GM12878 (cell line): ENCODE data around the gene PRM2. TPM values are rescaled to one million over a fixed set of nuclear protein-coding genes. Genes with fewer than 3 reads are reported as not detected.

Experiments used
- ATAC-seq: fragments of 200-7000 bp; cut with Tn5 transposase; 3 replicates; pipeline ENCODE4 v1.9.1; 2020; ENCODE audit warnings: mild to moderate bottlenecking, moderate library complexity
- BruUV-seq: library from RNA; stranded (reverse); fragments of 400-500 nt; replicated peaks from 2 replicates; lab custom pipeline; 2021; lab: Mats Ljungman, UMichigan
- CTCF ChIA-PET: fragments of 300-600 bp; sonication (Branson Sonifier 250); formaldehyde crosslinking; extraction: SDS; loops from one replicate; lab custom pipeline; 2021; ENCODE audit warnings: inconsistent platforms; lab: Yijun Ruan, JAX
- POLR2A ChIA-PET: fragments of 350-600 bp; formaldehyde crosslinking; extraction: SDS; loops from one replicate; lab custom pipeline; 2021; ENCODE audit warnings: inconsistent platforms; lab: Charles Lee
- RAD21 ChIA-PET: fragments of 300-600 bp; sonication (Branson Sonifier 250); formaldehyde crosslinking; loops from one replicate; lab custom pipeline; 2023; ENCODE audit warnings: antibody characterized with exemption; ENCODE audit not compliant: unreplicated experiment; lab: Charles Lee
- SMC1A ChIA-PET: fragments of 300-600 bp; sonication (Branson Sonifier 250); formaldehyde crosslinking; loops from one replicate; lab custom pipeline; 2023; ENCODE audit not compliant: unreplicated experiment, uncharacterized antibody; lab: Charles Lee
- DNase-seq: peaks from one replicate; pipeline ENCODE4 v3.0.0-alpha.2; 2011; ENCODE audit warnings: low read depth, low spot score
- FAIRE-seq: peaks from 3 replicates; lab custom pipeline; 2011; peaks lifted over from hg19 to GRCh38; lab: Jason Lieb, UNC
- H2AFZ ChIP-seq: 2 replicates; pipeline ENCODE4 v1.6.0; 2011; ENCODE audit warnings: low read depth, low read length, control low read depth; ENCODE audit not compliant: control insufficient read depth
- H3K27ac ChIP-seq: 2 replicates; pipeline ENCODE4 v1.5.1; 2011; ENCODE audit warnings: control low read depth; ENCODE audit not compliant: control insufficient read depth, insufficient read depth
- H3K27me3 ChIP-seq, 2 experiments: replicated peaks in 1 of 2; 2 replicates each; pipeline versions ENCODE4 v1.6.0 to v1.6.1; 2011; ENCODE audit warnings: low read length in 1 of 2; ENCODE audit not compliant: control insufficient read depth in 2 of 2, insufficient read depth in 2 of 2
- H3K36me3 ChIP-seq, 2 experiments: 2 replicates each; pipeline ENCODE4 v1.5.1; 2011; ENCODE audit warnings: low read length in 1 of 2; ENCODE audit not compliant: control insufficient read depth in 2 of 2, insufficient read depth in 2 of 2
- H3K4me1 ChIP-seq: 2 replicates; pipeline ENCODE4 v1.6.1; 2011; ENCODE audit warnings: mild to moderate bottlenecking, low read length, moderate library complexity, mixed read lengths; ENCODE audit not compliant: control insufficient read depth, insufficient read depth
- H3K4me2 ChIP-seq: 2 replicates; pipeline ENCODE4 v1.6.0; 2011; ENCODE audit warnings: control low read depth; ENCODE audit not compliant: control insufficient read depth, insufficient read depth
- H3K4me3 ChIP-seq: fragments of 200-600 bp; sonication (generic); 2 replicates; pipeline ENCODE4 v1.5.1; 2016
- H3K79me2 ChIP-seq: 2 replicates; pipeline ENCODE4 v1.6.0; 2011; ENCODE audit warnings: low read length; ENCODE audit not compliant: control insufficient read depth, insufficient read depth
- H3K9ac ChIP-seq: 2 replicates; pipeline ENCODE4 v1.8.0; 2011; ENCODE audit warnings: low read length, control low read depth, mixed read lengths; ENCODE audit not compliant: control insufficient read depth, insufficient read depth
- H3K9me3 ChIP-seq: replicated peaks from 3 replicates; pipeline ENCODE4 v1.5.1; 2011; ENCODE audit warnings: mild to moderate bottlenecking, low read length; ENCODE audit not compliant: control insufficient read depth, insufficient read depth
- H4K20me1 ChIP-seq: 2 replicates; pipeline ENCODE4 v1.6.0; 2011; ENCODE audit not compliant: control insufficient read depth, insufficient read depth
- ATF2 ChIP-seq: IDR thresholded peaks from 2 replicates; pipeline ENCODE4 v1.6.1; 2012; ENCODE audit warnings: low read length, inconsistent platforms
- FOS ChIP-seq: IDR thresholded peaks from 3 replicates; pipeline ENCODE4 v1.6.1; 2011; ENCODE audit warnings: borderline replicate concordance; ENCODE audit not compliant: insufficient read length; ENCODE audit errors: extremely low read depth
- KLF5 ChIP-seq: fragments of 450-650 bp; IDR thresholded peaks from 2 replicates; pipeline ENCODE4 v1.6.1; 2014; ENCODE audit warnings: mild to moderate bottlenecking; ENCODE audit not compliant: partially characterized antibody
- MYB ChIP-seq: fragments of 150-350 bp; IDR thresholded peaks from 2 replicates; pipeline ENCODE4 v1.6.1; 2014; ENCODE audit warnings: mild to moderate bottlenecking, low read depth, low read length, borderline replicate concordance
- SUPT20H ChIP-seq: IDR thresholded peaks from 2 replicates; pipeline ENCODE4 v1.6.1; 2011; ENCODE audit warnings: low read depth, mild to moderate bottlenecking, low read length, moderate library complexity, borderline replicate concordance; ENCODE audit not compliant: control insufficient read depth
- WGBS: methylation state at CpG from one replicate; pipeline ENCODE4 v1.1.6; 2016; ENCODE audit warnings: low lambda C conversion rate; ENCODE audit not compliant: insufficient replicate concordance, insufficient coverage; ENCODE audit errors: missing lambda C conversion rate; 5-methylcytosine and 5-hydroxymethylcytosine counted together
- in situ Hi-C: fragments of 300-500 bp; cut with MboI; formaldehyde crosslinking; loops from 9 replicates; pipeline ENCODE4 v1.14.3; 2018; ENCODE audit warnings: mixed read lengths
- intact Hi-C: fragments of 100-400 bp; cut with micrococcal nuclease; formaldehyde crosslinking; loops from one replicate; pipeline ENCODE4 v1.14.2; 2022; ENCODE audit not compliant: unreplicated experiment
- polyA plus RNA-seq, 11 experiments: library from polyadenylated mRNA; depleted of rRNA in 4 of 11; unstranded in 6 of 11; stranded (reverse) in 5 of 11; fragments of >200 nt; fragmentation: Nextera tagmentation in 4 of 11; fragmentation: Illumina TruSeq in 1 of 11; extraction: Ambion mirVana in 4 of 11; extraction: Trizol in 1 of 11; gene quantifications; 1 replicate in 1 of 11; 2 replicates in 10 of 11; pipeline versions ENCODE4 v1.2.1 to v1.2.3, GENCODE V29; 2011 to 2016; ENCODE audit warnings: inconsistent platforms in 2 of 11, missing spikeins in 2 of 11, low read depth in 1 of 11
- total RNA-seq, 4 experiments: library from RNA; depleted of rRNA in 3 of 4; stranded (reverse); fragments of >200 nt in 3 of 4; fragmentation: Illumina TruSeq in 1 of 4; extraction: Trizol in 1 of 4; gene quantifications; 2 replicates each; pipeline versions ENCODE4 v1.2.1 to v1.2.3, GENCODE V29; 2013 to 2021
- TF ChIP-seq, protein P1 (sequence below): fragments of 150-350 bp; IDR thresholded peaks from 2 replicates; pipeline ENCODE4 v1.6.1; 2016; ENCODE audit warnings: low read depth, low read length

PRM2 gene
- total and polyA plus RNA-seq, 10 of the 15 experiments (the other 5 are each of a cell fraction or from before 2014, with no cell fraction given): not detected

DNA sequence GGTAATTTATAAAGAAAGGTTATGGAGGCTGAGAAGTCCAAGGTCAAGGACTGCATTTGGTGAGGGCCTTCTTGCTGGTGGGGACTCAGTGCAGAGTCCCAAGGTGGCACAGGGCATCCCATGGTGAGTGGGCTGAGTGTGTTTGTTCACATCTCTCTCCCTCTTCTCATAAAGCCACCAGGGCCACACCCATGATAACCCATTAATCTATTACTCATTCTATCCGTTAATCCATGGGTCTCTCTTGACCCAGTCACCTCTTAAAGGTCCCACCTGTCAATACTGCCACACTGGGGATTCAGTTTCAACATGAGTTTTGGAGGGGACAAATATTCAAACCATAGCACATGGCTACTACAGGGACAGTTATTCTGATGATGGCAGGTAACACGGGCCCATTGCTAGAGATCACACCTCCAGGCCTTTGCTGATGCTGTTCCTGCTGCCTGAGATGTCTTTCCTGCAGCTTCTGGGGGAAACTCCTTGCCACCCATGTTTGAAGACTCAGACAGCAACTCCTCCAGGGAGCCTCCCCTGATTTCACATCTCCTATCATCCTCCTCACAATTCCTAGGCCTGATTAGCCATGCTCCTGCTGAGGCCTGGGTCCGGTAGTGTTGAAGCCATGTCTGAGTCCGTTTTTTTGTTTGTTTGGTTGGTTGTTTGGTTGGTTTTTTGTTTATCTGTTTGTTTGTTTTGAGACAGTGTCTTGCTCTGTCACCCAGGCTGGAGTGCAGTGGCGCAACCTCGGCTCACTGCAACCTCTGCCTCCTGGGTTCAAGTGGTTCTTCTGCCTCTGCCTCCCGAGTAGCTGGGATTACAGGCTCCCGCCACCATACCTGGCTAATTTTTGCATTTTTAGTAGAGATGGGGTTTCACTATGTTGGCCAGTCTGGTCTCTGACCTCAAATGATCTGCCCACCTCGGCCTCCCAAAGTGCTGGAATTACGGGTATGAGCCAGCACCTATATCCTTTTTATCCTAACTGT is 36.3 kb downstream of the PRM2 start:
- in situ Hi-C loops (no loop called here), intact Hi-C loops (no loop called here)
- Histone ChIP-seq H2AFZ (no peak overlapping the region), H3K27me3 (no peaks in the 10 kb centered on the region), H3K27ac (no peak overlapping the region), H3K9ac (no peak overlapping the region), H3K4me1 (0 out of 2 replicates have a peak, but pooled peaks cover 3% of the 10 kb centered on the region), H4K20me1 (no peaks in the 10 kb centered on the region), H3K4me3 (no peak overlapping the region), H3K9me3 (no peaks in the 10 kb centered on the region), H3K4me2 (no peak overlapping the region), H3K36me3 (no peaks in the 10 kb centered on the region), H3K79me2 (no peaks in the 10 kb centered on the region)
- ATAC-seq (no peak), FAIRE-seq (no peak), DNase-seq (no peak)
- RAD21 ChIA-PET: no interaction called here
- CTCF ChIA-PET: no interaction called here
- SMC1A ChIA-PET: no interaction called here
- TF ChIP-seq, protein P1, sequence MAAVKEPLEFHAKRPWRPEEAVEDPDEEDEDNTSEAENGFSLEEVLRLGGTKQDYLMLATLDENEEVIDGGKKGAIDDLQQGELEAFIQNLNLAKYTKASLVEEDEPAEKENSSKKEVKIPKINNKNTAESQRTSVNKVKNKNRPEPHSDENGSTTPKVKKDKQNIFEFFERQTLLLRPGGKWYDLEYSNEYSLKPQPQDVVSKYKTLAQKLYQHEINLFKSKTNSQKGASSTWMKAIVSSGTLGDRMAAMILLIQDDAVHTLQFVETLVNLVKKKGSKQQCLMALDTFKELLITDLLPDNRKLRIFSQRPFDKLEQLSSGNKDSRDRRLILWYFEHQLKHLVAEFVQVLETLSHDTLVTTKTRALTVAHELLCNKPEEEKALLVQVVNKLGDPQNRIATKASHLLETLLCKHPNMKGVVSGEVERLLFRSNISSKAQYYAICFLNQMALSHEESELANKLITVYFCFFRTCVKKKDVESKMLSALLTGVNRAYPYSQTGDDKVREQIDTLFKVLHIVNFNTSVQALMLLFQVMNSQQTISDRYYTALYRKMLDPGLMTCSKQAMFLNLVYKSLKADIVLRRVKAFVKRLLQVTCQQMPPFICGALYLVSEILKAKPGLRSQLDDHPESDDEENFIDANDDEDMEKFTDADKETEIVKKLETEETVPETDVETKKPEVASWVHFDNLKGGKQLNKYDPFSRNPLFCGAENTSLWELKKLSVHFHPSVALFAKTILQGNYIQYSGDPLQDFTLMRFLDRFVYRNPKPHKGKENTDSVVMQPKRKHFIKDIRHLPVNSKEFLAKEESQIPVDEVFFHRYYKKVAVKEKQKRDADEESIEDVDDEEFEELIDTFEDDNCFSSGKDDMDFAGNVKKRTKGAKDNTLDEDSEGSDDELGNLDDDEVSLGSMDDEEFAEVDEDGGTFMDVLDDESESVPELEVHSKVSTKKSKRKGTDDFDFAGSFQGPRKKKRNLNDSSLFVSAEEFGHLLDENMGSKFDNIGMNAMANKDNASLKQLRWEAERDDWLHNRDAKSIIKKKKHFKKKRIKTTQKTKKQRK: no peak
- TF ChIP-seq FOS (no peak), ATF2 (no peak), SUPT20H (no peak), KLF5 (no peak), MYB (no peak)
- WGBS: 90% methylated on average over 10 of the region's 10 CpGs
- POLR2A ChIA-PET: interaction anchor here (0.7 to 1.2 kb wide), 2 partner anchors 12 kb away, joined by 3 to 5 read pairs; no protein-coding TSS in a partner anchor
- BruUV-seq: no TSS peak
